Endometrial microvascular endothelial cells (primary cell): ENCODE data around the gene CRYBB3. TPM values are rescaled to one million over a fixed set of nuclear protein-coding genes. Genes with fewer than 3 reads are reported as not detected.
"Not testable (repeated sequence)": the region's sequence is repeated elsewhere in the genome, so short reads cannot be mapped to it uniquely, and the experiment has no call there.

Experiments
- in situ Hi-C: cut with HindIII; loops from 2 replicates; pipeline ENCODE4 v1.10.0; 2017; ENCODE audit warnings: low sequenced_read_pairs, low pct_unique_long_range_greater_than_20kb; ENCODE audit errors: inconsistent ontology term
- total RNA-seq: library from RNA; depleted of rRNA; stranded (reverse); fragments of >200 nt; gene quantifications from one replicate; pipeline ENCODE4 v1.2.3, GENCODE V29; 2015; ENCODE audit errors: inconsistent ontology term

Gene CRYBB3
- total RNA-seq, 1 donor from 2014 or later, result not detected

DNA sequence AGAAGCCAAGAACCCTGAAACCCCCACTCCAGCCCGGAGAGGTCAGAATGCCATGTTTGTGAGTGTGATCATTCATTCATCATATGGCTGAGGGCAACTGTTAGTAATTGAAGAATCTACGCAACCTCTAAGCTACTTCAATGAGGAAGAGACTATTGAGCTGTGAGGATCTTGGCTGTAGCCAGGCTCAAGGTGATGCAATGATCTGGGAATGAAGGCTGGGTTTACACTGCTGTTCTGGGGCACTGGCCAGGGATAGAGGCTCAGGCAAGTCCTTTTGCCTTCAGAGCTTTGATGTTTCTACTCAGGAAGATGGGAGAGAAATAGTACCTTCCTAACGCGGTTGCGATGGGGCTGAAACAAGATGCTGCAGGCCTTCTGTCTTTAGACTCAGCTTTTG, 32.6 kb downstream of the CRYBB3 start:
- in situ Hi-C loops, result no loop called here

DNA sequence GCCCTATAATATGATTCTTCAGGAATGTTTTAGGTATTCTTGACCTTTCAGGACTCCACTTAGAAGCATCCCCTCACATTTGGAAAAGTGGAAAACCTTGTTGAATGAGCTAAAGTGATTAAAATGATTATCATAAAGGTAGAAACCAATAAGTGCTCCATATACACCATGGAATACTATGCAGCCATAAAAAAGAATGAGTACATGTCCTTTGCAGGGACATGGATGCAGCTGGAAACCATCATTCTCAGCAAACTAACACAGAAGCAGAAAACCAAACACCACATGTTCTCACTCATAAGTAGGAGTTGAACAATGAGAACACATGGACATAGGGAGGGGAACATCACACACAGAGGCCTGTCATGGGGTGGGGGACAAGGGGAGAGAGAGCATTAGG, 34.0 kb downstream of the CRYBB3 start:
- in situ Hi-C loops, result not testable (repeated sequence)

DNA sequence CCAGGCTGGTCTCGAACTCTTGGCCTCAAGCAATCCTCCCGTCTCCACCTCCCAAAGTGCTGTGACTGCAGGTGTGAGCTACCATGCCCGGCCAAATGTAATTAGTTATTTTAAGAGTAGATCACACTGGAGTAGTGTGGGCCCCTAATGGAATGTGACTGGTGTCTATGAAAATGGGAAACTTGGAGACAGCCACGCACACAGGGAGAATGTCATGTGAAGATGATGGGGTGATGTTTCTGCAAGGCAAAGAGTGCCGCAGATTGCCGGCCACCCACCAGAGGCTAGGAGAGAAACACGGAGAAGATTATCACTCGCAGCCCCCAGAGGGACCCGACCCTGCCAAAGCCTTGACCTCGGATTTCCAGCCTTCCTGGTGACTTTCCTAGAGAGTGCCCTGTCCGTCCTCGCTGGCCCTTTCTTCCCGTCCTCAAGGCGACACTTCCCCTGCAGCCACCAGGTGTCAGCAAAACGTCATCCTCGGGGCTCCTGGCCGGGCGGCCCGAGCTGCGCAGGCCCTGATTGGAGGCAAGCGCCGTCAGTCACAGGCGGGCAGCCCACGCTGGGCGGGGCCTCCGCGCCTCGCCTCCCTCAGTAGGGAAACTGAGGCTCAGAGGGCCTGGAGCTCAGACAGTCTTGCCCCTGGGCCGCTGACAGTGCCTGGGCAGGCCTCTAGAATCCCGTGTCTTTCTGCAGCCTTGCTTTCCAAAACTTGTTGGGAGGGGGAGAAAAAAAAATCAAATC, 36.1 kb downstream of the CRYBB3 start:
- in situ Hi-C loops, result no loop called here

DNA sequence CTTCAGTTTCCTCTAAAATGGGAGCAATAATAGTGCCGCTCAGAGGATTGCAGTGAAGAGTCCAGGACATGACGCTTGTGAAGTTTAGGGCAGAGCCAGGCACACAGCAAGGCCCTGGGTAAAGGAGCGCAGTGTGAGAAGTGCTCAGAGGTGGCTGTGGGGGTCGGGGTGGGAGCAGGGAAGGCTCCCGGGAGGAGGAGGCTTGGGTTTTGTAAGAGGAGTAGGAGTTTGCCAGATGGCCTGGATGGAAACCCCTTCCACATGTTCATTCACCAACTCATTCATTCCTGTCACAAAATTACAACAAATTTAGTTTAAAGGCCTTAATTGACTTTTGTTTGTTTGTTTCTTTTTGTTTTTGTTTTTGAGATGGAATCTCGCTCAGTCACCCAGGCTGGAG, 36.8 kb downstream of the CRYBB3 start:
- in situ Hi-C loops, result no loop called here

DNA sequence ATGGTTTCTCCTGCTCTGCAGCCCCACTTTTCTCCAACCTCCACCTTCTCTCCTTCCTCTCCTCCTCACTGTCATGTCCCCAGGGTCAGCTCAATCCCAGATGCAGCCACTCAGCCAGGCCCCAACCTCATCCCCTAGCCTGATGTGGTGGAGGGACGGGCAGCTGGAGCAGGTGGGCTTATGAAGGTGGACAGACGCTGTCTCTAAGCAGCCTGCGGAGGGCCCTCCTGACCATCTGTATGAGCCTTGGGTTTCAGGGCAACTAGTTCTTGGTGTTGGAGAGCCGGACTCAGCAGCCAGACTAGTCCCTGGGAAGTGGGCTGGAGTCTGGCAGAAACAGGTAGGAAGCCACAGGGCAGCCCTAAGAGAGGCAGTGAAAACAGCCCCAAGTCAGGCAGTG, 37.8 kb downstream of the CRYBB3 start:
- in situ Hi-C loops, result no loop called here

DNA sequence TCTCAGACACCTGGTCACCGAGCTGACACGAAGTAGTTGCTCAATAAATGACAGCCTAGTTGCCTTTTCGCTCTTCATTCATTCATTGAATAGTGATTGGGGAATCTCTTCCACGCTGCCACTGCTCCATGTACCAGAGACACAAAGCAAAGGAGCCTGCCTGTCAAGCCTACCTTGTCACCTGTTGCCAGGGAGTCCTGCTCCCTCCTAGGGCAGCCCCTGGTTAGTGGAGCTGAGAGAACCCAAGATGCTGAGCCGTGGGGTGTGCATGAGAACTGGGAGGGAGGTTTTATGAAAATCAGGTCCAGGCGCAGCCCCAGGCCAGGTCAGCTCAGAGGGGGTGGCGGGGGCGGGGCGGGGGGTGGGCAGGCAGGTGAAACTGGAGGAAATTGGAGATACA, 38.4 kb downstream of the CRYBB3 start:
- in situ Hi-C loops, result not testable (repeated sequence)

DNA sequence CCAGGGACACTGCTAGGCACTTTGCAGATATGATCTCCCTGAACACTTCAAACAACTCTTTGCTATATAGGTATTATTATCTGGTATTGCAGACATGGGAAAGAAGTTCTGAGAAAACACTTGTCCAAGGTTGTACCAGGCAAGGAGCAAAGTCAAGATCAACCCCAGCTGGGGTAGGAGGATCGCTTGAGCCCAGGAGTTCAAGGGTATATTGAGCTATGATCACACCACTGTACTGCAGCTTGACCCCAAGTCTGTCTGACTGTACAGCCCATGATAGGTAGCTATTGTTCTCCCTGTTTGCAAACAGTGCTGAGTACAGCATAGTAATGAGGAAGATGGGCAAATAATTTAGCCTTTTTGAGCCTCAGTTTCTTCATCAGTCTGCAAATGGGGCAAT, 55.5 kb downstream of the CRYBB3 start:
- in situ Hi-C loops, result not testable (repeated sequence)

Other genes starting within 250 kb of the CRYBB3 start
- 17.8 TPM for gene KIAA1671, start 247.1 kb upstream of the CRYBB3 start, total RNA-seq
- gene CRYBB2, start 19.8 kb downstream of the CRYBB3 start, total RNA-seq, result not detected